ENCODE results near the gene POMZP3.
"Not testable (repeated sequence)": the region's sequence is repeated elsewhere in the genome, so short reads cannot be mapped to it uniquely, and the experiment has no call there.

POMZP3 gene

GRCh38 chr7:76586585-76587315, 40.3 kb downstream of the POMZP3 start:
- not testable (repeated sequence) for DNase-seq

- peak; percentile 37 for DNase-seq
These were observed 43.3 kb downstream of the POMZP3 start for GRCh38 chr7:76583636-76584281.

- DNase-seq = peak; percentile 84
These were observed 44.0 kb downstream of the POMZP3 start for GRCh38 chr7:76582848-76583631.

GRCh38 chr7:76575919-76576655, 51.0 kb downstream of the POMZP3 start:
- not testable (repeated sequence) for DNase-seq

- not testable (repeated sequence) for DNase-seq
These were observed 51.6 kb downstream of the POMZP3 start for GRCh38 chr7:76575431-76575830.

- not testable (repeated sequence) for DNase-seq
These were observed 54.8 kb downstream of the POMZP3 start for GRCh38 chr7:76572296-76572695.

GRCh38 chr7:76570324-76570775, 56.7 kb downstream of the POMZP3 start:
- DNase-seq = not testable (repeated sequence)

GRCh38 chr7:76568742-76569141, 58.3 kb downstream of the POMZP3 start:
- DNase-seq = not testable (repeated sequence)

GRCh38 chr7:76567753-76568152, 59.3 kb downstream of the POMZP3 start:
- not testable (repeated sequence) for DNase-seq

- DNase-seq = not testable (repeated sequence)
These were observed 59.8 kb downstream of the POMZP3 start for GRCh38 chr7:76567311-76567710.

GRCh38 chr7:76565001-76565400, 62.1 kb downstream of the POMZP3 start:
- DNase-seq = not testable (repeated sequence)

- not testable (repeated sequence) for DNase-seq
These were observed 65.7 kb downstream of the POMZP3 start for GRCh38 chr7:76561342-76561741.

- not testable (repeated sequence) for DNase-seq
These were observed 66.9 kb downstream of the POMZP3 start for GRCh38 chr7:76560157-76560556.

All from femur (tissue), 1 donor.